ENCODE measurements around the gene SLC35D1.

- TF ChIP-seq CTCF (IDR thresholded peaks at IDR 0.05; ENCODE audit: low read length) (no peak), EZH2 (IDR thresholded peaks at IDR 0.05; ENCODE audit: borderline replicate concordance, low read length) (no peak)
Observed at GRCh38 chr1:67100833-67101232, 46.9 kb upstream of the SLC35D1 start.
